ENCODE results near the gene PTTG1. TPM values are rescaled to one million over a fixed set of nuclear protein-coding genes. Genes with fewer than 3 reads are reported as not detected.
A peak's percentile ranks its signal among the peaks of the same experiment; 100 is the strongest.

Gene PTTG1
- polyA plus RNA-seq, 1 of the 3 experiments (the other 2 are of a cell fraction): 279 TPM

- no peak for DNase-seq
- no peak overlapping the region for H3K9ac ChIP-seq
- peaks cover 48% of the 10 kb centered on the region for H3K79me2 ChIP-seq (ENCODE audit: insufficient read depth)
- TF ChIP-seq POLR2AphosphoS5 (IDR thresholded peaks at IDR 0.05; ENCODE audit: low read depth, low read length): no peak
- peak; percentile 43 for TF ChIP-seq SMC3 (IDR thresholded peaks at IDR 0.05; ENCODE audit: low read depth, low read length)
- peak; percentile 76 for TF ChIP-seq CTCF (IDR thresholded peaks at IDR 0.05)
- peak; percentile 77 for TF ChIP-seq RAD21 (IDR thresholded peaks at IDR 0.05; ENCODE audit: low read length)
- TF ChIP-seq MEF2A (IDR thresholded peaks at IDR 0.05; ENCODE audit: borderline replicate concordance, low read depth): no peak
- H2AFZ ChIP-seq (ENCODE audit: low read depth): no peak overlapping the region
- peaks cover 18% of the 10 kb centered on the region for H3F3A ChIP-seq (replicated peaks; ENCODE audit: insufficient read depth)
- H4K20me1 ChIP-seq (ENCODE audit: insufficient read depth): no peaks in the 10 kb centered on the region
- H3K9me3 ChIP-seq: peaks cover 12% of the 10 kb centered on the region; the same call in 1 of the 2 replicates
- no peak overlapping the region for H3K4me2 ChIP-seq
- ChIA-PET CTCF (interaction anchor here (0.6 to 10.0 kb wide), 56 partner anchors 9 to 949 kb away, joined by 3 to 99 read pairs (median 4); partner anchors contain the start of genes C1QTNF2, FAM200C, SLU7 and TTC1), POLR2A (interaction anchor here (0.7 kb wide), 1 partner anchor 473 kb away, joined by 3 read pairs; no protein-coding TSS in a partner anchor)
- 77% methylated on average over 8 of the region's 8 CpGs for WGBS (ENCODE audit: low lambda C conversion rate)
- H3K9me2 ChIP-seq: no peaks in the 10 kb centered on the region
- H3K4me1 ChIP-seq (ENCODE audit: control insufficient read depth in 1 of 2, insufficient read depth in 2 of 2, low read depth in 1 of 2, low read length in 1 of 2): peaks cover 0 to 3% of the 10 kb centered on the region in 2 experiments; a peak in 2 of 4 replicates
- H3K36me3 ChIP-seq (replicated peaks in 1 of 2; ENCODE audit: control insufficient read depth in 1 of 2, insufficient read depth in 2 of 2, low read length in 1 of 2): peaks cover 8 to 23% of the 10 kb centered on the region in 2 experiments
- no peak overlapping the region for H3K4me3 ChIP-seq (ENCODE audit: low read depth in 2 of 2, low read length in 1 of 2)
- H3K27me3 ChIP-seq (ENCODE audit: insufficient read depth): no peaks in the 10 kb centered on the region
- H3K27ac ChIP-seq (ENCODE audit: low read depth in 2 of 2, low read length in 1 of 2): no peak overlapping the region
These were observed 30.6 kb upstream of the PTTG1 start for GRCh38 chr5:160390787-160391696.

- H3K36me3 ChIP-seq (replicated peaks in 1 of 2; ENCODE audit: control insufficient read depth in 1 of 2, insufficient read depth in 2 of 2, low read length in 1 of 2): peaks cover 0 to 8% of the 10 kb centered on the region in 2 experiments
- ChIA-PET POLR2A (interaction anchor here (0.6 kb wide), 1 partner anchor 421 kb away, joined by 3 read pairs; no protein-coding TSS in a partner anchor), CTCF (interaction anchor here (2.2 to 10.0 kb wide), 2 partner anchors 51 to 371 kb away, joined by 16 to 99 read pairs; no protein-coding TSS in a partner anchor)
- H3K4me2 ChIP-seq: no peak overlapping the region
- no peaks in the 10 kb centered on the region for H3K9me3 ChIP-seq
- no peak overlapping the region for H2AFZ ChIP-seq (ENCODE audit: low read depth)
- DNase-seq: no peak
- WGBS (ENCODE audit: low lambda C conversion rate): over 99% methylated on average over 7 of the region's 7 CpGs
- H3K4me1 ChIP-seq (ENCODE audit: control insufficient read depth in 1 of 2, insufficient read depth in 2 of 2, low read depth in 1 of 2, low read length in 1 of 2): peaks cover 0 to 7% of the 10 kb centered on the region in 2 experiments; a peak in 2 of 4 replicates
- H3F3A ChIP-seq (replicated peaks; ENCODE audit: insufficient read depth): peaks cover 18% of the 10 kb centered on the region
- no peaks in the 10 kb centered on the region for H3K9me2 ChIP-seq
- H3K4me3 ChIP-seq (ENCODE audit: low read depth in 2 of 2, low read length in 1 of 2): no peak overlapping the region
- no peak for TF ChIP-seq TCF12 (IDR thresholded peaks at IDR 0.05)
- TF ChIP-seq SMC3 (IDR thresholded peaks at IDR 0.05; ENCODE audit: low read depth, low read length): no peak
- TF ChIP-seq EZH2phosphoT487 (IDR thresholded peaks at IDR 0.05; ENCODE audit: borderline replicate concordance, low read depth): no peak
- no peak for TF ChIP-seq TAF1 (IDR thresholded peaks at IDR 0.05; ENCODE audit: borderline replicate concordance, low read depth, low read length)
- no peak for TF ChIP-seq POLR2AphosphoS5 (IDR thresholded peaks at IDR 0.05; ENCODE audit: low read depth, low read length)
- TF ChIP-seq FOSL2 (IDR thresholded peaks at IDR 0.05; ENCODE audit: borderline replicate concordance, low read depth): no peak
- TF ChIP-seq NRF1 (IDR thresholded peaks at IDR 0.05; ENCODE audit: low read depth, low read length): no peak
- TF ChIP-seq NFIC (IDR thresholded peaks at IDR 0.05; ENCODE audit: borderline replicate concordance): no peak
- no peak for TF ChIP-seq IRF3 (IDR thresholded peaks at IDR 0.05; ENCODE audit: low read depth, low read length)
- TF ChIP-seq RXRA (IDR thresholded peaks at IDR 0.05; ENCODE audit: borderline replicate concordance, low read depth): no peak
- no peak for TF ChIP-seq ELF1 (IDR thresholded peaks at IDR 0.05)
- H3K27me3 ChIP-seq (ENCODE audit: insufficient read depth): no peaks in the 10 kb centered on the region
- H3K27ac ChIP-seq (ENCODE audit: low read depth in 2 of 2, low read length in 1 of 2): no peak overlapping the region
- peaks cover 75% of the 10 kb centered on the region for H3K79me2 ChIP-seq (ENCODE audit: insufficient read depth)
- H4K20me1 ChIP-seq (ENCODE audit: insufficient read depth): no peaks in the 10 kb centered on the region
- H3K9ac ChIP-seq: no peak overlapping the region
These were observed 26.5 kb upstream of the PTTG1 start for GRCh38 chr5:160395111-160395510.

All from SK-N-SH (cell line).